ENCODE results near the gene USF3. TPM values are rescaled to one million over a fixed set of nuclear protein-coding genes. Genes with fewer than 3 reads are reported as not detected.

The USF3 gene
- total RNA-seq, 4 donors from 2014 or later = 23.1 to 33.2 (median 27.8) TPM

DNA sequence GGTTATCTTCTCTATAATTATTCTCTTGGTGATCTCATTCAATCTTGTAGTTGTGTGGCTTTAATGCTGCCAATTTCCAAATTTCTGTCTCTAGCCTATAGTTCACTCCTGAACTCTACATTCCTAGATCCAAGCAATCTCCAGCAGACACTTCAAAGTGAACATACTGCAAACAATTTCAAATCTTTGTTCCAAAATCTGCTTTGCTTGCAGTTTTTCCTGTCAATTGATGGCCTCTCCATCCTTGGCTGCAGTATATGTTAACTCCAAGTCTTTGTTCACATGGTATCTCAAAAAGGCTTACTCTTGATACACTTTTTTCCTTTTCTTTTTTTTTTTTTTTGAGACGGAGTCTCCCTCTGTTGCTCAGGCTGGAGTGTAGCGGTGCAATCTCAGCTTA, 32.2 kb upstream of the USF3 start:
- Histone ChIP-seq H3K27me3 (no peaks in the 10 kb centered on the region), H3K4me1 (peaks cover 0 to 3% (median 0%) of the 10 kb centered on the region in 4 donors), H3K9me3 (no peaks in the 10 kb centered on the region), H3K4me3 (no peak overlapping the region), H3K36me3 (no peaks in the 10 kb centered on the region), H3K27ac (no peak overlapping the region)
- intact Hi-C loops (cut with DNase I; ENCODE audit: low total_unique reads) = no loop called here
- WGBS, 2 donors (ENCODE audit: low coverage in 1 of 2) = 96 to 100% methylated on average over 2 of the region's 2 CpGs
- no peak for DNase-seq
- in situ Hi-C loops (cut with MboI; ENCODE audit: low pct_ligation_motif_present in 1 of 4, low pct_unique_long_range_greater_than_20kb in 1 of 4, low sequenced_read_pairs in 3 of 4) = loop anchor here in 1 of 4 donors (25.0 kb wide), 1 partner anchor 334 kb away; the partner anchor contains the start of genes CCDC191 and QTRT2
- TF ChIP-seq POLR2A (IDR thresholded peaks at IDR 0.05) (no peak), POLR2AphosphoS5 (IDR thresholded peaks at IDR 0.05) (no peak), EP300 (IDR thresholded peaks at IDR 0.05; ENCODE audit: low read depth) (no peak)
- TF ChIP-seq, protein P1, sequence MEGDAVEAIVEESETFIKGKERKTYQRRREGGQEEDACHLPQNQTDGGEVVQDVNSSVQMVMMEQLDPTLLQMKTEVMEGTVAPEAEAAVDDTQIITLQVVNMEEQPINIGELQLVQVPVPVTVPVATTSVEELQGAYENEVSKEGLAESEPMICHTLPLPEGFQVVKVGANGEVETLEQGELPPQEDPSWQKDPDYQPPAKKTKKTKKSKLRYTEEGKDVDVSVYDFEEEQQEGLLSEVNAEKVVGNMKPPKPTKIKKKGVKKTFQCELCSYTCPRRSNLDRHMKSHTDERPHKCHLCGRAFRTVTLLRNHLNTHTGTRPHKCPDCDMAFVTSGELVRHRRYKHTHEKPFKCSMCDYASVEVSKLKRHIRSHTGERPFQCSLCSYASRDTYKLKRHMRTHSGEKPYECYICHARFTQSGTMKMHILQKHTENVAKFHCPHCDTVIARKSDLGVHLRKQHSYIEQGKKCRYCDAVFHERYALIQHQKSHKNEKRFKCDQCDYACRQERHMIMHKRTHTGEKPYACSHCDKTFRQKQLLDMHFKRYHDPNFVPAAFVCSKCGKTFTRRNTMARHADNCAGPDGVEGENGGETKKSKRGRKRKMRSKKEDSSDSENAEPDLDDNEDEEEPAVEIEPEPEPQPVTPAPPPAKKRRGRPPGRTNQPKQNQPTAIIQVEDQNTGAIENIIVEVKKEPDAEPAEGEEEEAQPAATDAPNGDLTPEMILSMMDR (IDR thresholded peaks at IDR 0.05) = no peak

DNA sequence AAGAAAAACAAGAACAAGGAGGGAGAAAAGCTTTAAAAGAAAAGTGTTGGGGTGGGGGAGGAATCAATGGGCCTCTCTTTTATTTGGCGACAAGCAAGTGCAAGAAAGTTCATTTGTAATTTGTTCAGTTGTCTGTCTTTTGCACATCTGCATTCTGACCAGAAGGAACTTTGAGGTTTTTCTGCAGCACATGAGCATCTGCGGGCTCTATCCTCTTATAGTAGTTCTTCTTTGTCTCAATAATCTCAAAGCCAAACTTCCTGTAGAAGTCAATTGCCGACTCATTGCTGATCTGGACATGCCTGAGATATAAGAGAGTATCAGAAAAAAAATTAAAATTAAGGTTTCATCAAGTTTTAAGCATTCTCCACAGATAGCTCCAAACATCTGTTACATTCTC, 25.2 kb upstream of the USF3 start:
- Histone ChIP-seq H3K4me3 (no peak overlapping the region), H3K27ac (no peak overlapping the region), H3K4me1 (peaks cover 0 to 8% (median 3%) of the 10 kb centered on the region in 4 donors), H3K27me3 (no peaks in the 10 kb centered on the region), H3K9me3 (no peaks in the 10 kb centered on the region), H3K36me3 (peaks cover 0 to 17% (median 7%) of the 10 kb centered on the region in 4 donors)
- TF ChIP-seq EP300 (IDR thresholded peaks at IDR 0.05; ENCODE audit: low read depth) (no peak), POLR2AphosphoS5 (IDR thresholded peaks at IDR 0.05) (no peak), POLR2A (IDR thresholded peaks at IDR 0.05) (no peak)
- TF ChIP-seq, protein P1 (IDR thresholded peaks at IDR 0.05) = no peak
- DNase-seq = no peak
- intact Hi-C loops (cut with DNase I; ENCODE audit: low total_unique reads) (no loop called here), in situ Hi-C loops (cut with MboI; ENCODE audit: low pct_ligation_motif_present in 1 of 4, low pct_unique_long_range_greater_than_20kb in 1 of 4, low sequenced_read_pairs in 3 of 4) (no loop called here)
- WGBS, 2 donors (ENCODE audit: low coverage in 1 of 2) = 68 to 83% methylated on average over 3 of the region's 3 CpGs

DNA sequence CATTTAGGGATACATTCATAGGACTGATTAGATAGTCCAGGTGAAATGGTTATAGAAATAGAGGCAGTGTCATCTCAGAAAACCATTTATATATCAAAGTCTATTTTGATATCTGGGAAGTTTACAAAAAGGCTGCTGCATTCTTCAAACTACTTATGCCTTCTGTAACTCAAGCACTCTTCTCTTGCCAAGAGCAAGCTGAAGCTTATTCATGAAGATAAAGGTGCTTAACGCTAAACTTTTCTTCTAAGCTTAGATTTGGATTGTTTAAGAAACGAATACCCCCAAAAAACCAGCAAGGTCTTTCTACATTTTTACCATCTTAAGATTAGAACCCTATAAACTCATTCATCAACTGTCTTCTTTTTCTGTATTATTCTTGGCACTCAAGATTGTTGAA, 23.3 kb upstream of the USF3 start:
- no peak overlapping the region for H3K4me3 ChIP-seq
- in situ Hi-C loops (cut with MboI; ENCODE audit: low pct_ligation_motif_present in 1 of 4, low pct_unique_long_range_greater_than_20kb in 1 of 4, low sequenced_read_pairs in 3 of 4) = no loop called here

DNA sequence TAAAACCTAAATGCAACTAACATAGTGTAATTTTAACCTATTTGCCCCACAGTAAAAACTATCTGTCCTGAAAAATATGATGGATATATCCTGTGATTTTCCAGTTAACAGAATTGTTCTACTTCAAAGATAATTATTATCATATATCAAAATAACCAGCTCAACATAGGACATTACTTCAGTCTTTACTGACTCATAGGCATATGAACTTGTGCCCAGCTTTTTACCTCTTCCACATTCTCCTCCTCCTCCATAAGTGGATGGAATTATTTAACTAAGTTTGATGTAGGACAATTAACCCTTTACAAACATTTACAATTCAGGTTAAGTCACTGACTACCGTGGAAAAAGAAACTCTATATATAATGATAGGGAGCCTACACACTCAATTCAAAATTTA, 22.9 kb upstream of the USF3 start:
- WGBS, 2 donors (ENCODE audit: low coverage in 1 of 2) = 94 to 96% methylated on average over 1 of the region's 1 CpG
- in situ Hi-C loops (cut with MboI; ENCODE audit: low pct_ligation_motif_present in 1 of 4, low pct_unique_long_range_greater_than_20kb in 1 of 4, low sequenced_read_pairs in 3 of 4) = no loop called here

More for the DNA sequence above, 23.3 kb upstream of the USF3 start:
- intact Hi-C loops (cut with DNase I; ENCODE audit: low total_unique reads) = no loop called here
- Histone ChIP-seq H3K9me3 (no peaks in the 10 kb centered on the region), H3K36me3 (peaks cover 0 to 17% (median 7%) of the 10 kb centered on the region in 4 donors), H3K27me3 (no peaks in the 10 kb centered on the region), H3K27ac (no peak overlapping the region), H3K4me1 (peaks cover 0 to 8% (median 3%) of the 10 kb centered on the region in 4 donors)
- no peak for DNase-seq
- TF ChIP-seq, protein P1 (IDR thresholded peaks at IDR 0.05) = no peak
- 67 to 81% methylated on average over 2 of the region's 2 CpGs for WGBS, 2 donors (ENCODE audit: low coverage in 1 of 2)

More for the DNA sequence above, 22.9 kb upstream of the USF3 start:
- intact Hi-C loops (cut with DNase I; ENCODE audit: low total_unique reads) = no loop called here
- H3K4me1 ChIP-seq = peaks cover 0 to 8% (median 3%) of the 10 kb centered on the region in 4 donors
- TF ChIP-seq POLR2A (IDR thresholded peaks at IDR 0.05) (no peak), POLR2AphosphoS5 (IDR thresholded peaks at IDR 0.05) (no peak), EP300 (IDR thresholded peaks at IDR 0.05; ENCODE audit: low read depth) (no peak)
- TF ChIP-seq, protein P1 (IDR thresholded peaks at IDR 0.05) = no peak
- no peaks in the 10 kb centered on the region for H3K27me3 ChIP-seq
- DNase-seq = no peak
- no peak overlapping the region for H3K27ac ChIP-seq
- H3K9me3 ChIP-seq = no peaks in the 10 kb centered on the region
- H3K4me3 ChIP-seq = no peak overlapping the region
- peaks cover 0 to 17% (median 7%) of the 10 kb centered on the region in 4 donors for H3K36me3 ChIP-seq
